Stimulated activated CD4-positive, alpha-beta T cell treated with anti-CD3 and anti-CD28 coated beads, TNF-alpha, amount 100 ng/mL, for 4 hours (primary cell): ENCODE results near the gene COLQ.
"Not testable (repeated sequence)": the region's sequence is repeated elsewhere in the genome, so short reads cannot be mapped to it uniquely, and the experiment has no call there.

Experiments used
- DNase-seq, 3 experiments: peaks; one replicate each; pipeline ENCODE4 v3.0.0-alpha.2; 2020; ENCODE audit warnings: low read depth in 3 of 3

Gene COLQ

DNA sequence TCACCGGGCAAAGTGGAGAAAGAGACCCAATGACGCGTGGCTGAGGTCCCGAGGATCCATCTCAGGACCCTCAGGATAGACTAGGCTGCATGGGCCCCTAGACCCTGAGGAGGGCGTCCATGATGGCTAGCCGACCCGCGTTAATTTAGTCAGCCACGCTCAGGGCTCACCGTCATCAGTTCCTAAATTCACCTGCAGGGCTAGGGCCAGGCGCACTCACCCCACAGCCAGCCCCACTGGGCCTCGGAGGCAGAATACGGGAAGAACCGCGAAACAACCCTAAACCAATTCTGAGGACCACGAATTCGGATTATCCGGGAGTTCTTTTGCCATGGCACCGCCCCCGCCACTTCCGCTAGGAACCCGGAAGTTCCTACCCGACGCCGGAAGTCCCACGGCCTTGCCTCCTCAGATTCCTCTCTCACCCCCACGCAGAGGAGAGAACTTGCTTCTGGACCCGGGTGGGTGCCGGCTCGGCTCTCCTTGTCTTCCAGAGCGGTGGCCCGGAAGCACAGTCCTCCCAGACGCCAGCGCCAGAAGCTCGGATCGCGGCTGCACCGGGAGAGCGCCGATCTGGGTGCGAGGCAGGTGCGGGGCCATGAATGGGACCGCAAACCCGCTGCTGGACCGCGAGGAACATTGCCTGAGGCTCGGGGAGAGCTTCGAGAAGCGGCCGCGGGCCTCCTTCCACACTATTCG is 94.2 kb downstream of the COLQ start, which contains the start of the genes EAF1 and METTL6:
Gene EAF1 (plus strand): TSS at position 417 of the 699 bp plus-strand sequence. CDS start 182 bp downstream, at position 599.
Gene METTL6 (minus strand): TSS at position 363 of the 699 bp plus-strand sequence. CDS start 1,033 bp downstream, outside the sequence.
- DNase-seq: peak; percentile 71 to 75 (median 74)

- no peak for DNase-seq
These were observed 94.9 kb downstream of the COLQ start for GRCh38 chr3:15426579-15427118.

DNA sequence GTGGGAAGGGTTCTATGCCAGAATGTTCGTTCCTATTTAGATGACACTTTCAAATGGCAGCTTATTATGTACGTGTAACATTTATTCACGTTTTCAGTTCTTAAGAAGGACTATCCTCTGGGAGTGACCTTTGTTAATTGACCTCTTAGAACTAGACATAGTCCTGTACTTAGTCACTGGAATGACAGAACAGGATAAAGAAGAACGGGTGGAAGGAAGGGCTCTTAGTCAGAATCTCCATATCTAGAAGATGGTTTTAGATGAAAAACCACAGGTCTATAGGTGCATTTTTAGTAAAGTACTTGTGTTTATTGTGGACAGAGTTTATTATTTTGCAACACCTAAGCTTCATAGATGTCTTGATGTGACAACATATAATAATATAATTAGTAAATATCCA is 100.6 kb downstream of the COLQ start:
- no peak for DNase-seq

DNA sequence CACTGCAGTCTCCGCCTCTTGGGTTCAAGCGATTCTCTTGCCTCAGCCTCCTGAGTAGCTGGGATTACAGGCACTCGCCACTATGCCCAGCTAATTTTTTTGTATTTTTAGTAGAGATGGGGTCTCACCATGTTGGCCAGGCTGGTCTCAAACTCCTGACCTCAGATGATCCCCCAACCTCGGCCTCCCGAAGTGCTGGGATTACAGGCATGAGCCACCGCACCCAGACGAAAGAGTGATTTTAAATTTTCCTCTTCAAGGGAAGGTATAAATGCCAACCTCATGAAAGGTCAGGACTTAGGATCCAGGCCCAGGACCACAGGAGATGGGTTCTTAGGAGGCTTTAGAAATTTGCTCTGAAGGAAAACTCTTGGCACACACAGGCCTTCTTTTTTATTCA is 110.5 kb downstream of the COLQ start:
- DNase-seq: not testable (repeated sequence)

DNA sequence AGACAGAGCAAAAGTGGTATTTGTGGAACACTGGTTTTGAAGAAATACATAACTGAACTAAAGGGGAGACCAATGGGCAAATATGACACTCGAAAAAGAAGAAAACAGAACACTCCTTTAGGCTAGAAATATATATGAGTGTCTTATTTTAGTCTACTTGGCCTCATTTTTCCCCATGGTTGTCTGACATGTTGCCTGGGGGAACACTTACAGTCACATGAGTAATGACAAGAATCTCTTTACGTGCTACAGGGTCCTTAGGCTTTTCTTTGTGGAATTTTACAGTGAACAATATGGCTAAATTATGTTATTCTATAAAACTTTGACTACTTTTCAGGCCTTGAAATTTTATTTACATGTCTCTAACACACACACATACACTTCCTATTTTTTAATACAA is 111.7 kb downstream of the COLQ start:
- DNase-seq: no peak

DNA sequence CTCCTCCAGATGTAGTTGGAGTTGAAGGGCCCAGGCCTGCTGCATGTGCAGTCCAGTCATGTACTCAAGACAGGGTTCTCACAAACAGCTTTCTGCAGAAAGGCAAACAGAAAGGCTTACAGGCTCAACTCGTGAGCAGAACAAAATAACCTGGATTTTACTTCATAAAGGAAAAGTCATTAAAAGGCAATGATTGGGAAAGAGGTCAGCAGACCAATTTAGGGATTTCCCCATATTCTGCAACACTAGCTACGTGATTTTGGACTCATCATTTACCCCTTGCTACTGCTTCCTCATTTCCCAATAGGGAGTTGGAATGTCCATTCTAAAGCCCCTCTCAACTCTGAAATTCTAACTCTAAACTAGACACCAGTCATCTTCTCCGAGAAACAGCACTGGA is 112.3 kb downstream of the COLQ start:
- no peak for DNase-seq

GRCh38 chr3:15405448-15406050 is 116.0 kb downstream of the COLQ start:
- DNase-seq: no peak

DNA sequence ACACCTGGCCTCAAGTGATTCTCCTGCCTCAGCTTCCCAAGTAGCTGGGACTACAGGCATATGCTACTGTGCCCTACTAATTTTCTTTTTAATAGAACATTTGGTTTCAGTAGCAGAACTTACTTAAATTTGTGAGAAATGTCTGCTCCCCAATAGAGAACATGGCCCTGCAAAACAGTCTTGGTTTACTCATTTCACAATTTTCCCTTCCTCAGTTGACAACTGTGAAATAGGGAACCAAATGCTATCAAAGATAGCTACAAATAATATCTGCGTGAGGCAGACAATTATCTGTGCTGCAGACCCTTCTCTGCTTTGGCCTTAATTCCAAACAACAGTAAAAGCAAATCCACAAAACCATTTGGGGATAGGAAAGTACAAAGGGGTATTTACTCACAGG is 116.7 kb downstream of the COLQ start:
- no peak for DNase-seq

DNA sequence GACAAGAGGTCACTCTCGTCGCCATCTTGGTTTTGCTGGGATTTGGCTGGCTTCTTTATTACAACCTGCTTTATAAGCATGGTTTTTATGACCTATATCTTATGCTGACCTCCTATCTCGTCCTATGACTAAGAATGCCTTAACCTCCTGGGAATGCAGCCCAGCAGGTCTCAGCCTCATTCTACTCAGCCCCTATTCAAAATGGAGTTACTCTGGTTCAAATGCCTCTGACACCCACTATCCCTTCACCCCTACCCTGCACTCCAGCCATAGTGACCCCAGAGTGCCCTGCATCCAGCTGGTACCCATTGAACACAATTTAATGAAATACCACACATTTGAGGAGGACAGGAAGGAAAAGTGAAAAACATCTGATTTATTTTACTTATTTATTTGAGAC is 117.5 kb downstream of the COLQ start:
- no peak for DNase-seq

- no peak for DNase-seq
These were observed 118.0 kb downstream of the COLQ start for GRCh38 chr3:15403495-15403894.

DNA sequence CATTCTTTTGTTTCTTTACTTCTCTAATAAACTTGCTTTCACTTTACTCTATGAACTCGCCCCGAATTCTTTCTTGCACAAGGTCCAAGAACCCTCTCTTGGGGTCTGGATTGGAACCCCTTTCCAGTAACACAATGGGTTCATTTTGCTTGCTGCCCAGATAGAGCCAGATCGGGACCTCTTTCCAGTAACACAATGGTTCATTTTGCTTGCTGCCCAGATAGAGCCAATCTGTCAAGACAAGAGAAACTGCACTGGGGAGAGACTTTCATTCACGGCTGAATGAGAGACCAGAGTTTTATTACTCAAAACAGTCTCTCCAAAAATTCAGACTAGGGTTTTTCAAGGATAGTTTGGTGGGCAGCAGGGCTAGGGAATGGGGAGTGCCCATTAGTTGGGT is 119.6 kb downstream of the COLQ start:
- DNase-seq: no peak
